Activated naive CD4-positive, alpha-beta T cell treated with anti-CD3 and anti-CD28 coated beads for 36 hours (primary cell): ENCODE measurements around the gene ROGDI. TPM values are rescaled to one million over a fixed set of nuclear protein-coding genes. Genes with fewer than 3 reads are reported as not detected.

Experiments used
- CTCF ChIA-PET: fragments of 350-600 bp; sonication (Branson Sonifier 250); formaldehyde crosslinking; loops from one replicate; lab custom pipeline; 2021; ENCODE audit warnings: antibody characterized with exemption; lab: Charles Lee
- DNase-seq: peaks from one replicate; pipeline ENCODE4 v3.0.0-alpha.2; 2020
- H3K27ac Mint-ChIP-seq: one replicate; pipeline ENCODE4 v1.8.0; 2021; ENCODE audit warnings: mild to moderate bottlenecking, mixed read lengths
- H3K27me3 Mint-ChIP-seq: one replicate; pipeline ENCODE4 v1.8.0; 2021; ENCODE audit warnings: low read depth, mixed read lengths
- H3K36me3 Mint-ChIP-seq: one replicate; pipeline ENCODE4 v1.8.0; 2021; ENCODE audit warnings: low read depth, mixed read lengths
- H3K4me1 Mint-ChIP-seq: one replicate; pipeline ENCODE4 v1.8.0; 2021; ENCODE audit warnings: low read depth, mixed read lengths
- H3K4me3 Mint-ChIP-seq: one replicate; pipeline ENCODE4 v1.8.0; 2021; ENCODE audit warnings: mild to moderate bottlenecking, moderate library complexity, mixed read lengths
- H3K9me3 Mint-ChIP-seq: one replicate; pipeline ENCODE4 v1.8.0; 2021; ENCODE audit warnings: mixed read lengths
- intact Hi-C: fragments of 100-400 bp; cut with micrococcal nuclease; formaldehyde crosslinking; loops from one replicate; pipeline ENCODE4 v1.15.1; 2023
- total RNA-seq, 2 experiments: library from RNA; stranded (reverse); gene quantifications; one replicate each; pipeline ENCODE4 v1.2.3, GENCODE V29; 2021

ROGDI gene
- total RNA-seq, 2 experiments from 2014 or later, result 2.0 to 4.0 TPM

- CTCF ChIA-PET, result interaction anchor here (0.5 to 0.6 kb wide), 2 partner anchors 73 to 88 kb away, joined by 3 read pairs; no protein-coding TSS in a partner anchor
- no peaks in the 10 kb centered on the region for H3K27me3 Mint-ChIP-seq
- no peak overlapping the region for H3K27ac Mint-ChIP-seq
- no peak for DNase-seq
- H3K4me1 Mint-ChIP-seq, result peaks cover 6% of the 10 kb centered on the region
- intact Hi-C loops, result no loop called here
- no peaks in the 10 kb centered on the region for H3K9me3 Mint-ChIP-seq
- peaks cover 32% of the 10 kb centered on the region for H3K36me3 Mint-ChIP-seq
- no peak overlapping the region for H3K4me3 Mint-ChIP-seq
Measured at GRCh38 chr16:4831616-4832015, 29.2 kb upstream of the ROGDI start.

DNA sequence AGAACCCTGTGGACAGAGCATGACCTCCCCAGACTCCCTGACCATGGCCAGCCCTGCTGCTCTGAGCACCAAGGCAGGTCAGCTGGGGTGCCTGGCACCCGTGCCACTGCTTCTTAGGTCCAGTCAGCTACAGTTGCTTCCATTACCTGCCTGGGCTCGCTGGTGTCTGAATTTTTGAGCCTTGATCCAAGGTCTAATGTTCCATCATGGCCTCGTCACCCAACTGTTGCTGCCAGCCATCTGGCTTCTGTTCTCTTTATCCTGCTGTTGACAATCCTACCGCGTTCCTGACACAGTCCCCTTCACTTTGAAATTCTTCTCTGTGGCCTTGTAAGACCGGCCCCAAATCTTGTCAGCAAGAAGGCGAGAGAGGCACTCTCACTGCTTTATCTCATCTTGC lies 28.0 kb upstream of the ROGDI start:
- CTCF ChIA-PET, result interaction anchor here (0.5 kb wide), 1 partner anchor 69 kb away, joined by 3 read pairs; no protein-coding TSS in a partner anchor
- H3K36me3 Mint-ChIP-seq, result peaks cover 28% of the 10 kb centered on the region
- no peaks in the 10 kb centered on the region for H3K27me3 Mint-ChIP-seq
- H3K4me1 Mint-ChIP-seq, result peaks cover 6% of the 10 kb centered on the region
- H3K9me3 Mint-ChIP-seq, result no peaks in the 10 kb centered on the region
- no peak overlapping the region for H3K4me3 Mint-ChIP-seq
- H3K27ac Mint-ChIP-seq, result no peak overlapping the region
- DNase-seq, result no peak
- intact Hi-C loops, result no loop called here

- Mint-ChIP-seq H3K27me3 (no peaks in the 10 kb centered on the region), H3K9me3 (no peaks in the 10 kb centered on the region), H3K36me3 (peaks cover 37% of the 10 kb centered on the region), H3K27ac (no peak overlapping the region), H3K4me1 (peaks cover 5% of the 10 kb centered on the region), H3K4me3 (no peak overlapping the region)
- CTCF ChIA-PET, result interaction anchor here (1.0 kb wide), 1 partner anchor 127 kb away, joined by 3 read pairs; no protein-coding TSS in a partner anchor
- intact Hi-C loops, result no loop called here
- DNase-seq, result no peak
Measured at GRCh38 chr16:4828567-4829321, 26.3 kb upstream of the ROGDI start.

DNA sequence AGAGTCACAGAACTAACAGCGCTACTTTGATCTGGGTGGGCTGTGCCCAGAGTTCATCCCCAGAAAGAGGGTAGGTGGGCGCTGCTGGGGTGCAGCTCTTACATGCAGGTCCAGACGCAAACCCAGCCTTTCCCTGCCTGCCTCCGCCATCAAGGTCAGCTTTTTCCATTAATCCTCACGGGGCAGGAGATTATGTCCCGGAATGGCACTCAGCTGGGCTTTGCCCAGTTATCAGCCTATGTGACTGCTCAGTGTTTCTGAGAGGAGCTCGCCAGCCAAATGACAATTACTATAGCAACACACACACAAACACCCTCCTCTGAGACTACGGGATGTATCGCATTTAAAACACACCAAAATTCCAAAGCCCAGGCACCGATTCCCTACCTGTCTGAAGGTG lies 24.5 kb upstream of the ROGDI start:
- no peak for DNase-seq
- Mint-ChIP-seq H3K36me3 (peaks cover 36% of the 10 kb centered on the region), H3K4me3 (no peak overlapping the region), H3K4me1 (no peaks in the 10 kb centered on the region), H3K27ac (no peak overlapping the region), H3K9me3 (no peaks in the 10 kb centered on the region), H3K27me3 (no peaks in the 10 kb centered on the region)
- intact Hi-C loops, result no loop called here
- CTCF ChIA-PET, result interaction anchor here (0.6 kb wide), 1 partner anchor 20 kb away, joined by 3 read pairs; no protein-coding TSS in a partner anchor

DNA sequence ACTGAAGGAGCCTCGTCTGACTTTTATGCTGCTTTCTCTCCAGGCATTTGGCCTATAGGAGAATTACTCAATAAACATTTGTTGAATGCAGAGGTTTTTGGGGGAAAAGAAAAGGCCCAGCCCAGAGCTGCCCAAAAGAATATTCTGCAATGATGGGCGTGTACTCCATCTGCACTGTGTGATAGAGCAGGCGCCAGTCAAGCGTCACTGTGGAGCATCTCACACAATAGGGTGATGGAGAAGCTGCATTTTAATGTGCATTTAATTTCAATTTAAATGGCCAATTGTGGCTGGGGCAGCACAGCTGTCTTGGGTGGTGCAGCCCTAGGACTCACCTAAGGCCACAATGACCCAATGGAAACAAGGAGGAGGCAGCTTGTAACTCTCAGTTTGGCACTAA lies 24.1 kb upstream of the ROGDI start:
- intact Hi-C loops, result no loop called here
- CTCF ChIA-PET, result interaction anchor here (0.6 kb wide), 1 partner anchor 20 kb away, joined by 3 read pairs; no protein-coding TSS in a partner anchor

DNA sequence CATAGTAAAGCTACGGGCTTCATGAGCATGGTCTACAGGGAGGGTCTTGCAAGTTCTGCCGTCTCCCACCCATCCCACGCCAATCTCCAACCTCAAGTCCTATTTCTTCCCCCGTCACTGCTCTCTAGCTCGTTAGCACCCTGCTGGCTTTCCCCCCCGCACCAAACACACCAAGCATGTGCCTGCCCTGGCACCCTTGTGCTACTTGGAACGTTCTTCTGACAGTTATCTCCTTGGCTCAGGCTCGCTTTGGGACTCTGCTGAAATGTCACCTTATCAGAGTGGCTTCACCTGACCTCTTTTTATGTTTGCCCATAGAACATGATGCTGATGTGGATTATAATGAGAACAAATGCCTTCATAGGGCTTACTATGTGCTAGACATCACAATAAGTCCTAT lies 22.8 kb upstream of the ROGDI start:
- CTCF ChIA-PET, result no interaction called here
- Mint-ChIP-seq H3K9me3 (no peaks in the 10 kb centered on the region), H3K27ac (no peak overlapping the region), H3K36me3 (peaks cover 26% of the 10 kb centered on the region), H3K4me1 (no peaks in the 10 kb centered on the region), H3K4me3 (no peak overlapping the region), H3K27me3 (no peaks in the 10 kb centered on the region)
- intact Hi-C loops, result no loop called here
- DNase-seq, result no peak

More for the DNA sequence above, 24.1 kb upstream of the ROGDI start:
- DNase-seq, result no peak
- no peak overlapping the region for H3K27ac Mint-ChIP-seq
- no peak overlapping the region for H3K4me3 Mint-ChIP-seq
- H3K9me3 Mint-ChIP-seq, result no peaks in the 10 kb centered on the region
- no peaks in the 10 kb centered on the region for H3K4me1 Mint-ChIP-seq
- no peaks in the 10 kb centered on the region for H3K27me3 Mint-ChIP-seq
- H3K36me3 Mint-ChIP-seq, result peaks cover 35% of the 10 kb centered on the region

- no peak for DNase-seq
- intact Hi-C loops, result no loop called here
- H3K4me3 Mint-ChIP-seq, result no peak overlapping the region
- CTCF ChIA-PET, result no interaction called here
- no peak overlapping the region for H3K27ac Mint-ChIP-seq
- peaks cover 24% of the 10 kb centered on the region for H3K36me3 Mint-ChIP-seq
- H3K4me1 Mint-ChIP-seq, result no peaks in the 10 kb centered on the region
- no peaks in the 10 kb centered on the region for H3K9me3 Mint-ChIP-seq
- H3K27me3 Mint-ChIP-seq, result no peaks in the 10 kb centered on the region
Measured at GRCh38 chr16:4820652-4821051, 18.2 kb upstream of the ROGDI start.

DNA sequence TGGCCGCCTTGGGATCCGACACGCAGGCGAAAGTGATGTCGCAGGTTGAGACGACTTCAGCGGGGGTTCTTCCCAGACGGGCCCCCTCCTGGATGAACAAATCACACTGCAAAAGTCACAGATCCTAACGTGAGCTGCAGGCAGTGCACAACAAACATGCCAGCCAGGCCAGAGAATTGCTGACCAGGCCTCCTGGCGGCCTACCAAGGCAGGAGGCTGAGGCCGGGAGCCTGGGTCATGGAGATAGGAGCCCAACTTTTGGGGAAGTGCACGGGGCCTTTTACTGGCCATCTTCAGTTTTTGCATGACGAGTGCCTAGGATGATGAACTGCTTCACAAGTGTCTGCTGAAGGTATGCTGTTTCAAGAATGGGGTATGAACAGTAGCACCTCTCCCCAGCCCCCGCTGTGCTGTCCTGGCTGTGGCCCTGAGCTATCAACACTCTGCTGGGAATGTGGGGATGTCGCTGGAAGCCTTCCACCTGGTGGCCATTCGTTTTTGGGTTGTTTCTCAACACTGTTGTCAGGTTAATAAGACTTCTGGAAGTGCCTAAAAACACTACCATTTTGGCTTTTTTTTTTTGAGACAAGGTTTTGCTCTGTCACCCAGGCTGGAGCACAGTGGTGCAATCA lies 12.2 kb upstream of the ROGDI start:
- H3K27me3 Mint-ChIP-seq, result no peaks in the 10 kb centered on the region

GRCh38 chr16:4814046-4814445 lies 11.6 kb upstream of the ROGDI start:
- CTCF ChIA-PET, result no interaction called here
- Mint-ChIP-seq H3K4me3 (no peak overlapping the region), H3K9me3 (no peaks in the 10 kb centered on the region), H3K27me3 (no peaks in the 10 kb centered on the region), H3K27ac (no peak overlapping the region), H3K4me1 (no peaks in the 10 kb centered on the region), H3K36me3 (peaks cover 25% of the 10 kb centered on the region)
- no peak for DNase-seq
- intact Hi-C loops, result no loop called here

More for the DNA sequence above, 12.2 kb upstream of the ROGDI start:
- Mint-ChIP-seq H3K36me3 (peaks cover 25% of the 10 kb centered on the region), H3K9me3 (no peaks in the 10 kb centered on the region), H3K4me3 (no peak overlapping the region), H3K4me1 (no peaks in the 10 kb centered on the region), H3K27ac (no peak overlapping the region)
- CTCF ChIA-PET, result interaction anchor here (1.0 kb wide), 1 partner anchor 12 kb away, joined by 3 read pairs; no protein-coding TSS in a partner anchor
- intact Hi-C loops, result no loop called here
- DNase-seq, result no peak

GRCh38 chr16:4813251-4814003 lies 11.0 kb upstream of the ROGDI start:
- intact Hi-C loops, result no loop called here
- H3K9me3 Mint-ChIP-seq, result no peaks in the 10 kb centered on the region
- no peaks in the 10 kb centered on the region for H3K27me3 Mint-ChIP-seq
- no peak overlapping the region for H3K4me3 Mint-ChIP-seq
- H3K27ac Mint-ChIP-seq, result no peak overlapping the region
- DNase-seq, result no peak
- H3K36me3 Mint-ChIP-seq, result peaks cover 24% of the 10 kb centered on the region
- no peaks in the 10 kb centered on the region for H3K4me1 Mint-ChIP-seq
- CTCF ChIA-PET, result interaction anchor here (0.7 kb wide), 1 partner anchor 135 kb away, joined by 4 read pairs; no protein-coding TSS in a partner anchor

DNA sequence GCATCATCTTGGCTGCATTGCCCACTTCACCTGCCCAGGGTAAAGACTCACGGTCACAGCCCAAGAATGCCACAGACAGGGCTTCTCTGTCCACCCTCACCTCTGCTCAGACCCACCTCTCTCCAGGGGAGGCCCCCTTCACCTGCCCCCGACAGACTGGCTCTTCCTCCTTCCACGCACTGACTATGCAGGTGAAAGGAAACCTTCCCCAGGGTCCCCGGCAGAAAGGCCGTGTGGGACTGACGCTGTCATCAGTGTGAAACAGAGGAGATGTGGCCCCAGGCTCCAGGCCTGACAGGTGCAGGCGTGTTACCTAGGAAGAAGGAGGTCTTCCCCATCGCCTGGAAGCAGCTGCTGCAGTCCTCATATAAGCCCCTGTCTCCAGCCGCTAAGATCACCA lies 9.3 kb upstream of the ROGDI start:
- intact Hi-C loops, result no loop called here
- no peak for DNase-seq
- no peaks in the 10 kb centered on the region for H3K27me3 Mint-ChIP-seq
- peaks cover 24% of the 10 kb centered on the region for H3K36me3 Mint-ChIP-seq
- H3K9me3 Mint-ChIP-seq, result no peaks in the 10 kb centered on the region
- H3K4me1 Mint-ChIP-seq, result no peaks in the 10 kb centered on the region
- CTCF ChIA-PET, result no interaction called here
- H3K27ac Mint-ChIP-seq, result no peak overlapping the region
- no peak overlapping the region for H3K4me3 Mint-ChIP-seq

- Mint-ChIP-seq H3K4me1 (no peaks in the 10 kb centered on the region), H3K4me3 (no peak overlapping the region), H3K36me3 (peaks cover 23% of the 10 kb centered on the region), H3K9me3 (no peaks in the 10 kb centered on the region), H3K27ac (no peak overlapping the region), H3K27me3 (no peaks in the 10 kb centered on the region)
- no peak for DNase-seq
- intact Hi-C loops, result no loop called here
- CTCF ChIA-PET, result no interaction called here
Measured at GRCh38 chr16:4811242-4811641, 8.8 kb upstream of the ROGDI start.
